Ovary (tissue), 9 donors: ENCODE results near the gene FBXO46. TPM values are rescaled to one million over a fixed set of nuclear protein-coding genes. Genes with fewer than 3 reads are reported as not detected.

ENCODE experiments used
- DNase-seq, 5 donors: peaks; one replicate each; pipeline ENCODE4 v3.0.0-alpha.2; 2019 to 2020
- H3K27ac ChIP-seq, 2 donors: fragments of 200-600 bp; one replicate each; pipeline versions ENCODE4 v1.5.1 to v1.8.0; 2019 to 2022
- H3K27me3 ChIP-seq: fragments of 200-600 bp; one replicate; pipeline ENCODE4 v1.8.0; 2022
- H3K36me3 ChIP-seq: fragments of 200-600 bp; sonication (generic); one replicate; pipeline ENCODE4 v1.5.1; 2019
- H3K4me1 ChIP-seq: one replicate; pipeline ENCODE4 v1.8.1; 2013; ENCODE audit warnings: mild to moderate bottlenecking, moderate library complexity; ENCODE audit not compliant: insufficient read depth
- H3K4me3 ChIP-seq: fragments of 200-600 bp; sonication (generic); one replicate; pipeline ENCODE4 v1.5.1; 2017
- H3K9me3 ChIP-seq, 2 donors: fragments of 200-600 bp in 1 of 2; sonication (generic) in 1 of 2; one replicate each; pipeline versions ENCODE4 v1.5.1 to v1.8.1; 2013 to 2019; ENCODE audit warnings: mild to moderate bottlenecking in 1 of 2, moderate library complexity in 1 of 2
- CTCF ChIP-seq, 3 donors: fragments of 450-650 bp in 2 of 3; fragments of 200-600 bp in 1 of 3; IDR thresholded peaks; one replicate each; pipeline versions ENCODE4 v1.5.1 to v1.8.0; 2016 to 2022; ENCODE audit warnings: antibody characterized with exemption in 3 of 3, mild to moderate bottlenecking in 1 of 3
- EP300 ChIP-seq: sonication (generic); formaldehyde crosslinking; IDR thresholded peaks from one replicate; pipeline ENCODE4 v1.6.1; 2017; ENCODE audit warnings: antibody characterized with exemption
- POLR2A ChIP-seq: fragments of 450-650 bp; IDR thresholded peaks from one replicate; pipeline ENCODE4 v1.6.1; 2017; ENCODE audit warnings: antibody characterized with exemption, mild to moderate bottlenecking, moderate library complexity
- WGBS, 3 donors: extraction: QIAGEN DNeasy Blood & Tissue Kit in 1 of 3; methylation state at CpG; one replicate each; pipeline versions ENCODE4 v1.1.5 to v1.1.7; 2013 to 2017; 5-methylcytosine and 5-hydroxymethylcytosine counted together
- intact Hi-C, 4 donors: fragments of 100-400 bp; cut with DNase I; formaldehyde crosslinking; loops; one replicate each; pipeline versions ENCODE4 v1.11.0 to v1.15.1; 2022 to 2023
- polyA plus RNA-seq, 2 donors: library from polyadenylated mRNA; stranded (reverse); fragments of 200-250 nt in 1 of 2; fragments of 350-450 nt in 1 of 2; fragmentation: Illumina TruSeq in 1 of 2; extraction: RNeasy Lipid Tissue Mini Kit (QIAGEN cat#74804) in 1 of 2; gene quantifications; one replicate each; pipeline ENCODE4 v1.2.3, GENCODE V29; 2013 to 2014
- total RNA-seq, 7 donors: library from RNA; depleted of rRNA in 2 of 7; stranded (reverse); fragments of >200 nt in 2 of 7; fragmentation: NEBNext Ultra II Directional in 3 of 7; extraction: Animal tissue kit (Norgen Biotek cat#: 25700) in 3 of 7; gene quantifications; one replicate each; pipeline versions ENCODE4 v1.1.0 to v1.2.4, GENCODE V29; 2016 to 2023
- donor health status: DM: no; HTN: no; CAD: no; lungs with moderate emphysema.
- donor health status: DM: no; HTN: no; CAD: no.
- donor health status: Bipolar disorder and iron deficiency.
- donor health status: DM: yes; HTN: yes; CAD: no.
- donor health status: DM: no; HTN: no; CAD: no.
- donor health status: DM: yes; HTN: yes; CAD: no.

FBXO46 gene
- total and polyA plus RNA-seq, 9 donors: 6.7 to 32.5 (median 18.4) TPM

GRCh38 chr19:45713141-45713540, 17.6 kb downstream of the FBXO46 start:
- no peak for DNase-seq
- TF ChIP-seq POLR2A: no peak
- TF ChIP-seq CTCF (IDR thresholded peaks at IDR 0.05): no peak
- no peak for TF ChIP-seq EP300
- H3K27ac ChIP-seq: no peak overlapping the region
- H3K36me3 ChIP-seq: no peaks in the 10 kb centered on the region
- 83 to 91% (median 83%) methylated on average over 15 of the region's 15 CpGs for WGBS, 3 donors
- peaks cover 5% of the 10 kb centered on the region for H3K4me1 ChIP-seq
- intact Hi-C loops: loop anchor here in 1 of 4 donors (10.0 kb wide), 1 partner anchor 52 kb away; the partner anchor contains the start of gene SIX5
- no peak overlapping the region for H3K4me3 ChIP-seq
- no peaks in the 10 kb centered on the region for H3K9me3 ChIP-seq
- no peaks in the 10 kb centered on the region for H3K27me3 ChIP-seq

GRCh38 chr19:45712699-45713067, 18.0 kb downstream of the FBXO46 start:
- Histone ChIP-seq H3K36me3 (no peaks in the 10 kb centered on the region), H3K4me3 (no peak overlapping the region), H3K4me1 (peaks cover 2% of the 10 kb centered on the region), H3K27me3 (no peaks in the 10 kb centered on the region), H3K27ac (no peak overlapping the region), H3K9me3 (no peaks in the 10 kb centered on the region)
- WGBS, 3 donors: 87 to 90% (median 88%) methylated on average over 24 to 25 of the region's 25 CpGs
- DNase-seq: peak in 1 of 5 donors; percentile 32
- TF ChIP-seq POLR2A (no peak), CTCF (IDR thresholded peaks at IDR 0.05) (no peak), EP300 (no peak)
- intact Hi-C loops: loop anchor here in 1 of 4 donors (10.0 kb wide), 1 partner anchor 52 kb away; the partner anchor contains the start of gene SIX5

GRCh38 chr19:45711851-45712698, 18.6 kb downstream of the FBXO46 start:
- peak in 2 of 5 donors; percentile 38 to 41 for DNase-seq
- TF ChIP-seq CTCF (IDR thresholded peaks at IDR 0.05) (no peak), EP300 (no peak), POLR2A (no peak)
- Histone ChIP-seq H3K27ac (no peak overlapping the region), H3K9me3 (no peaks in the 10 kb centered on the region), H3K27me3 (no peaks in the 10 kb centered on the region), H3K4me3 (no peak overlapping the region), H3K4me1 (peaks cover 2% of the 10 kb centered on the region), H3K36me3 (no peaks in the 10 kb centered on the region)
- 86 to 90% (median 88%) methylated on average over 74 to 76 of the region's 76 CpGs for WGBS, 3 donors
- intact Hi-C loops: loop anchor here in 1 of 4 donors (10.0 kb wide), 1 partner anchor 53 kb away; the partner anchor contains the start of gene SIX5

- Histone ChIP-seq H3K36me3 (no peaks in the 10 kb centered on the region), H3K4me1 (peaks cover 2% of the 10 kb centered on the region), H3K27me3 (no peaks in the 10 kb centered on the region), H3K9me3 (no peaks in the 10 kb centered on the region), H3K4me3 (no peak overlapping the region), H3K27ac (peak overlapping the region in 1 of 2 donors; percentile 51)
- DNase-seq: no peak
- intact Hi-C loops: loop anchor here in 1 of 4 donors (10.0 kb wide), 1 partner anchor 54 kb away; the partner anchor contains the start of gene SIX5
- TF ChIP-seq EP300 (no peak), POLR2A (no peak), CTCF (IDR thresholded peaks at IDR 0.05) (no peak)
- WGBS, 3 donors: 36 to 45% (median 39%) methylated on average over 10 of the region's 10 CpGs
These were observed 20.2 kb downstream of the FBXO46 start for GRCh38 chr19:45710356-45711130.
